ENCODE data around the gene PDGFRB.
A peak's percentile ranks its signal among the peaks of the same experiment; 100 is the strongest.

The PDGFRB gene

DNA sequence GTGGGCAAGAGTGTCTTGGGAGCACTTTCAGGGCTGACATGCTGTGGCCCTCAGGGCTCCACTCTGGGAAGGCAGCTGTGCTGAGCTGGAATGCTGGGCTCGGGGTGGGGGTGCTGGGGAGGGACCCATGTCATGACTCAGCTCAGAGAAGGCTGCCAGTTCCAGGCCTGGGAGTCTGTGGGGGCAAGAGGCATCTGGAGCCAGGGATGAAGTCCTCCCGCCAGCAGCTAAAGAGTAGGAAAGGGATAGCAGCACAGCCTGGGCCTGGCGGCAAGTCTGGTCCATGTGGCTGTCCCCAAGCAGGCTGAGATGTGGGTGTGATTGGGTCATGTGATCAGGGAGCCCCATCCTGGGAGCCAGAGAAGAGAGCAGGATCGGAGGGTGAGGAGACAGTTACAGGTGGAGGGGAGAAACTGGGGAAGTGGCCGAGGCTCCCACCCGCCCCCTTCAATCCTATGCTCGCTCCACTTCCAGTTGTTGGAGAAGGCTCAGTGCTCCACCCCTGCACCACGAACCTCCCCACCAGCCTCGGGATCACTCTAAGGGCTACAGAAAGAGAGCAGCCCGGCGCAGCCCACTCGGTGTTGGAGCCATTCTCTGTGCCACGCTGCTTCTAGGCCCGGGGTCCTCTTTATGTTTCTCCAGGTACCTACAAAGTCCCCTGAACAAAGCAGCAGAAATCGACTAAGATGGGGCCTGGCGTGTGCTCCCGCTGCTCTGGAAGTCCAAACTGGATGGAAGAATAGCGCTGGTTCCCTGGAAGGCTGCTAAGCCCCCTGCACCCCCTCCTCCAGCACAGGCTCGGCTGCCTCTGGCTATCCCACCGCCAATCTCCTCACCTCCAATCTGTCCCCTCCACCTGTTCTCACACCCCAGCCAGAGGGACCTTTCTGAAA, 12.0 kb downstream of the PDGFRB start:
- no peak for DNase-seq

DNA sequence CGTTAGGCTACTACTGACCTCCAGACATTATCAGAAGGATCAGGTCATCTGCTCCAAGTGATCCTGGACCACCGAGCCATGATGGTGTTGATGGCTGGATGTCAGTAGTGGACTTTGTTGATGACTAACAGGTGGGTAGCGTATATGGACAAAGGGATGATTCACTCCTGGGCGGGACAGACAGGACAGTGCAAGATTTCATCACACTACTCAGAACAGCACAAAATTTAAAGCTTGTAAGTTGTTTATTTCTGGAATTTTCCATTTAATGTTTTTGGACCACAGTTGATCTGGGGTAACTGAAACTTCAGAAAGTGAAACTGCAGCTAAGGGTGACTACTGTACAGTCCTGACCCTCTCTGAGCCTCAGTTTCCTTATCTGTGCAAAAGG, 12.7 kb downstream of the PDGFRB start:
- DNase-seq = no peak

DNA sequence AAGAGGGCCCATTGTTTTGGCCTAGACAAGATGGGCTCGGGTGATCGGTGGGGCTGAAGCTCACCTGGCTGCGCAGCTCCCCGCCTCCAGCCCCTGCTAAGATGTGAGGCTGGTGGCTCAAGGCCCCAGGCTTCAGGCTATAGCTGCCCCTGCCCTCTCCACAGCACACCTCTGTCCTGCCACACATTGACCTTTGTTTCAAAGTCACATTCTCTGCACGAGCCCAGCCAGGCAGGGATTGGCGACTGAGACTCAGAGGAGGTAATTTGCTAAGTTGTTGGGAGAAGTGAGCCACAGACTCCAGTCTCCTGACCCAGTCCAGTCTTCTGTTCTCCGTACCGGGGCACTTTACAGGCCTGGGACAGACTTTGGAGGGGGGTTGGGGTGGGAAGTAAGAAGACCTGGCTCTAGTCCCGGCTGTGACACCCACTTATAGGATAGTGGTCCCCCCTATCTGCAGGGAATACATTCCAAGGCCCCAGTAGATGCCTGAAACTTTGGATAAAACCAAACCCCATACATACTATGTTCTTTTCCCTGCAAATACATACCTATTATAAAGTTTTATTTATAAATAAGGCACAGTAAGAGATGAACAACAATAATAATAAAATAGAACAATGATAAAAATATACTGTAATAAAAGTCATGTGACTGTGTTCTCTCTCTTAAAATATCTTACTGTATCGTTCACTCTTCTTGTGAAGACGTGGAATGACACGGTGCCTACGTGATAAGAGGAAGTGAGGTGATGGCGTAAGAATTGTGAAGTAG, 13.3 kb downstream of the PDGFRB start:
- no peak for DNase-seq

DNA sequence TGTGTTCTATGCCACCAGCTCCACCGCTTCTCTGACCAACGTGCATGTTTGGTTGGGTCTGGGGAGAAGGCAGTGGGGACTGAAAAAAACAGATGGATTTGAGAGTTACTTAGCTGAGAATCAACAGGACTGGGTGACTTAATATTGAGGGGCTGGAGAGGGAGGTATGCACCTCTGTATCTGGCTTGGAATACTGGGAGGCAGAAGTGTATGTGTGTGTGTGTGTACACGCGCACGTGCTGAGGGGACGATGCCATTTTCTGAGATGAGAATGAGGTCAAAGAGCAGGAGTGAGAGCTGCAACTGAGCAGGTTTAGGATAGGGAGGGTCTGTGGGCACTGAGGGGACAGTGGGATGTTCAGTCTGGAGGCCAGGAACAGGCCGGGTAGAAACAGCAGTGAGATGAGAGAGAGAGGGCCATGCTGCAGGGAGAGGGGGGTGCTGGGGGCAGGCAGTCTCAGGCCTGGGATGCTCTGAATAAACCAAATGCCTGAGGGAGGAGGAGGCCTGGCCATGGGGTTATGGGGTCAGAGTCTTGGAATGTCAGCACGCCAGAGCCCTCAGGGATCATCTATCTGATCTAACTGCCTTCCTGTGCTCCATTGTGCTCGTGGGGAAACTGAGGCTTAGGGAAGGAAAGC, 14.0 kb downstream of the PDGFRB start:
- DNase-seq = no peak

DNA sequence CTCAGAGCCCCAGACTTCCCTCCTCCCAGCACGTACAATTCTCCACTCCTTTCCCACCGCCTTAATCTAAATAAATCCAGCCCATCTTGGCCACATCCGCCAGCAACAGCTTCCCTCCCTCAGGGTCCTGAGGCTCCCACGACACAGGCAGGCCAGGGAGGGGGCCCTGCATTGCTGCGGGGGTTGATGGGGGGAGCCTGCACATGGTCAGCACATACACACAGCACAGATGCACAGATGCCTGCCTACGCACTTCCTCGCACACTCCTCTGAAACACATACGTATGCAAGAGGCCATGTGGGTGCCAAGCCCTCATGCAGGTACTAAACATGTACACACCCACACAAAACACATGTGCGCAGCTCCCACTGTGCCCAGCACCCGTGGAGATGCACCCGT, 14.8 kb downstream of the PDGFRB start:
- DNase-seq = no peak

DNA sequence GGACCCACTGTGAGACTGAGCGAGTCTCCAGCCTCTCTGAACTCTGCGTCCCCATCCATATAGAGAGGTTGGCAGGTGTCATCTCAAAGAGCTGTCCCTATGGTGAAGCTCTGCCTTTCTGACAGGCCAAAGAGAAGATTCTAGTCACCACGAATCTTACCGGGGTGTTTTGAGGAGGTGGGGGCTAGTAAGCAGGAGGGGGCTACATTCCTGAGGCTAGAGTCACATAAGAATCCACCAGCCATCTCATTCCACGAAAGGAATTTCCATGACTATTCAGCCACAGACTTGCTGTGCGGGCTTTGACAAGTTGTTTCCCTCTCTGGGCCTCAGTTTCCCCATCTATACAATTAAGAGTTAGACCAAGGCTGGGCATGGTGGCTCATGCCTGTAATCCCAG, 16.3 kb downstream of the PDGFRB start:
- DNase-seq = no peak

DNA sequence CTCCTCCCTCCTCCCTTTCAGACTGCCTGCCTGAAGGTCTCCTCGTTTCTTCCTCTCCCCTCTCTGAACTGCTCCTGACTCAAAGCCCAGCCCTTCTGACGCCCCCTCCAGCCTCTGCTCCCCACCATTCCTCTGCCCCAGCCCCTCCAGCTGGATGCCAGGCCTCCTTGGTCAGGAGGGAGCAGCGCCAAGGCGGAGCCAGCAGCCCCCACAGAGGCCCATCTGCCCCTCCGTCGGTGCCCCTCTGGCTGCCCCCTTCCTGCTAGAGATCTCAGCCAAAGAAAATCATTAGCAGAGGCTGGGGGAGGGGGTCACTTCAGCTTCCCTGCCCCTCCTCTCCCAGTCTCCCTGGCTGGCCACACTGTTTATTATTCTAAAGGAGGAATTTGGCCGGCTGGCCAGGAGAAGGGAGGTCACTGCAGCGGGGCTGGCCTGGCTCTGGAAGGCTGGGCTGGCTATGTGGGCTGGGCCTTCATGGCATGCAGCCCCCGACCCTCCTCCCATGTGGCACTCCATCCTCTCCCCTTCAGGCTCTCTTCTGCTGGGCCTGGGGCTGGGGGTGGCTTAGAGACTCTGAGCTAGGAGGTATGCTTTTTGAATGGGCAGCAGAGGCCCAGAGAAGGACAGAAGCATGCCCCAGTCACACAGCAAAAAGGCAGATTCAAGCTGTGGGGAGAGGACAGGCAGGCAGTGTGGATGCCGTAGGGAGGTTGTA, 16.9 kb downstream of the PDGFRB start:
- DNase-seq = no peak

DNA sequence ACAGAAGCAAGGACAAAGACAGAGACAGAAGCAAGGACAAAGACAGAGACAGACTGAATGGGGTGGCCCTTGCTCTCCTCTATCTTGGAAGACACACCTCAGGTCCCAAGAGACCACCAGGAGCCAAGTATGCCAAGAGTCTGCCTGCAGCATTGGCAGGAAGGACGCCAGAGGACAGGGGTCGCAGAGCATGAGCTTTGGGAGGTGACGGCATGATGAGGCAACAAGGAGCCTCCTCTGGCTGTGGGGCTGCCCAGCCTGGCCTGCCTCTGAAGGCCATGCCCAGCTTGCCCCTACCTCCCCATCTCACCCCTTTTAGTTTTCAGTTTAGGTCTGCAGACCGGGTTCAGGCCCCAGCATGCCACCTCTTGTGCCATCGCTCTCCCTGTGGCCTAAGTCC, 17.6 kb downstream of the PDGFRB start:
- DNase-seq = no peak

DNA sequence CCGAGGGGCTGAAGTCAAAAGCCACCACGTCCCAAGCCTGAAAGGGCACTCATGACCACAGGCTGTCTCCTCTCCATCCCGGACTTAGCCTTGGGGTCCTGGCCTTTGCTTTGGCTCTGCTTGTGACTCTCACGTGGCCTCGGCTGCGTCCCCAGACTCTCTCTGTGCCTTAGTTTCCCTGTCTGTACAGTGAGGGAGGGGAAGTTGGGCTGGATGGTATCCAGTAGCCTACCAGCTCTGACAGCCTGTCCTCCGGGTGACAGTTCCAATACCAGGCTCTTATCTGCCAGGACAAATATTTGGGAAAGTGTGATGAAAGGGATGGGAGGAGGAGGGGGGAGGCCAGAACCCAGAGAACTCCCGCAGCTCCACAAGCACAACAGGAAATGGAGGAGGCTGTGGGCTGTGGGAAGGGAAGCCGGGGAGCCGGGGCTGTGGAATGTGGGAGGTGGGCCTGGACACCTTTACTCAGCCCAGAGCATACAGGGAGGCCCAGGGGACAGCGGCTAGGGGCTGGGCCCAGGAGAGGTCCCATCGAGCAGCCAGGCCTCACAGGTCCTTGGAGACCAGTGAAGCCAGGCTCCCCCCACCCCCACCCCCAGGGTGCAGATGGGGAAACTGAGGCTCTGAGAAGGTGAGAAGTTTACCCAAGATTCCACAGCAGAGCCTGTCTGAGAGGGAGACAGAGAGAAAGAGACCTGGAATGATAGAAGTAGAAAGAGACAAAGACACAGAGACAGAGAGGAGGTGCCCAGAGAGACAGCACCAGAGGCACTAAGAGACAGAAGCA, 18.3 kb downstream of the PDGFRB start:
- no peak for DNase-seq

DNA sequence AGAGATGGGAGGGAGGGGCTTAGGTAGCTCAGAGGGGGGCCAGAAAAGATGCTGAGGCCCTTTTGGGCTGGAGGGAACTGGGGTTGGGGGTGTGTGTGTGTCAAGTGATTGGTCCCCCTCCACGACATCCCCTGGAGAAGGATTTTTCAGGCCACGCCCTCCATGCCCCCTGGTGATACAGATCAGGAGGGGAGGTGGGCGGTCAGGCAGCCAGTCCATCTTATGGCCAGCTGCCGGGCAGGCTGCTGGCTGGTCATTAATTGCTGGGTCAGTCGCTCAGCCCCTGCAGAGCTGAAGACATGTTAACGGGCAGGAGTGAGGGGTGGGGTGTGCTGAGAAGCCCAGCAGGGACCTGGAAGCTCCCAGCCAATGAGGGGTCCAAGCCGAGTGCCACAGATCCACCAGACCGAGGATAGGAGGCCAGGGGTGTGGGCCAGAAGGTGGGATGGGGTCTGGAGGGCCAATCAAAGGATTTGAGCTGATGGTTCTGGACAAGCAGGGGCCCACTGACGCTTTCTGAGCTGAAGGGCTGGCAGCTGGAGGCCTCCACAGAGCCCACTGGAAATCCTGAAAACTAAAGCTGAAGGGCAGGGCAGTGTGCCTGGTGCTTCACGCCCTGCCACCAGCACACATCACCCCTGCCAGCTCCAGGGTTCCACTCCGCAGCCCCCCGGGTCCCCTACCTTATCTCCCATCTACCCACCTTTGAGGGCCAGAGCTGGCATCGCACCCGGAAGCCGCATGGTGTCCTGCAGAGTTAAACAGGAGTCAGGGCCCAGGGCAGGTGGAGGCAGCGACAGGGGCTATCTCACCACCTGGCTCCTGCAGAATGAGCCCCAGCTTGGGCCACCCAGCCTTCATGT, 19.1 kb downstream of the PDGFRB start:
- no peak for DNase-seq

DNA sequence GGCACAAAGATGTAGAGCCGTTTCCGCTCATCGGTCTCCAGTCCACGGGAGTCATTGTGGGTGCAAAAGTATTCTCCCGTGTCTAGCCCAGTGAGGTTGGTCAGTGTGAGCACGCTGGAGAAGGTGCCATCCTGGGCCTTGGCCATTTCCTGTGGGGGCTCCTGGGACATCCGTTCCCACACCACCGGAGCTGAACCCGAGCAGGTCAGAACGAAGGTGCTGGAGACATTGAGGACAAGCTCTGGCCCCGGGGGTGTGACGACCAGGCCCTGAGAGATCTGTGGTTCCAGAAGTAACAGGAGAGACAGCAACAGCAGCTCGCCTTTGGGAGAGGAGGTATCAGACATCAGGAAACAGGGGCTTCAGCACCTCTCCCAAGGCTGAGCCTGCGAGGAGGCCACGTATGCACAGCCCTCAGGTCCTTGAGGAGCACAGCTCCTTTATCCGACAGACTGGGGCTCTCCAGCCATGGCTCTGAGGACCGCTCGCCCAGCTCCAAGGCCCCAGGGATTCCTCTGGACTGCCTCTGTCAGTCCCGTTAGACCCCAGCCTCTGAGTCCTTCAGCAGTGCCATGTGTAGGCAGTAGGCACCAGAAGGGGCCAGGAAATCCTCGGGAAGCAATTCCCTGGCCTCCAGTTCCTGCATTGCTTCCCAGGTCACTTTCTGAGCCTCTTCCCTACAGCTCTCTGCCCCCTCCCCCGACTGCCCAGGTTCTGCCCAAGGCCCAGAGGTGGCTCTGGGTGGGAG, 19.9 kb downstream of the PDGFRB start:
- no peak for DNase-seq

DNA sequence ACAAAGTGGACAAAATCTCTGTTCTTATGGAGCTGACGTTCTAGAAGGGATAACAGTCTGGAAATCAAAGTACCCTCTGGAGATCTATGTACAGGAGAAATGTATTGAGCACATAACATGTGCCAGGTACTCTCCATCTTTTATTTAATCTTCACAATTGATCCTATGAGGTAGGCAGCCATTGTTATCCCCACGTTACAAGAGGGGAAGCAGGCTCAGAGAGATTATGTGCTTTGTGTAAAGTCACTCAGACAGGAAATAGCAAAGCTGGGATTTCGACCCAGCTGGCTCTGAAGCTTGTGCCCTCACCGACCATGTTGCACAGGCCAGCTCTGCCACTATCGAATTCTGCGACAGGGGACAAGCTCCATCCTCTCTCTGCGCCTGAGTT, 21.5 kb downstream of the PDGFRB start:
- no peak for DNase-seq

DNA sequence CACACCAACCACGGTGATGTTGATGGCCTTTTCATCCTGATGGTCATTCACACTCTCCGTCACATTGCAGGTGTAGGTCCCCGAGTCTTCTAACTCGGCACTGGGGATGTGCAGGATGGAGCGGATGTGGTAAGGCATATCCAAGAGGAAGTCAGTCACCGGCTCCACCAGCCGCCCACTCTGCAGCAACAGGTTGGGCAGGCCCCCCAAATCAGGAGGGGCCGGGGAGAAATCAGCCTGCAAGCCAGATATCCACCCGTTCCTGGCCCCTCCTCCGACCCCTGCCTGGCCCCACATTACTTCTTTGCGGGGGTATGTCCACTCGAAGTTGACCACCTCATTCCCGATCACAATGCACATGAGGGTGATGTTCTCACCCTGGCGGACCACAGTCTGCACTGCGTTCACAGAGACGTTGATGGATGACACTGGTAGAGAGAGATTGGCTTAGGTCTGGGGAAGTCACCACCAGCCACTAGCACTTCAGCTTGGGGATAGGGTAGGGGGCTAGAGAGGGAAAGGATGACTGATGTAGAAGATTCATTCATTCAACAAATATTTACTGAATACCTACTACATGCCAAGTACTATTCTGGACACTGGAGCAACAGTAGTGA, 22.0 kb downstream of the PDGFRB start:
- no peak for DNase-seq

DNA sequence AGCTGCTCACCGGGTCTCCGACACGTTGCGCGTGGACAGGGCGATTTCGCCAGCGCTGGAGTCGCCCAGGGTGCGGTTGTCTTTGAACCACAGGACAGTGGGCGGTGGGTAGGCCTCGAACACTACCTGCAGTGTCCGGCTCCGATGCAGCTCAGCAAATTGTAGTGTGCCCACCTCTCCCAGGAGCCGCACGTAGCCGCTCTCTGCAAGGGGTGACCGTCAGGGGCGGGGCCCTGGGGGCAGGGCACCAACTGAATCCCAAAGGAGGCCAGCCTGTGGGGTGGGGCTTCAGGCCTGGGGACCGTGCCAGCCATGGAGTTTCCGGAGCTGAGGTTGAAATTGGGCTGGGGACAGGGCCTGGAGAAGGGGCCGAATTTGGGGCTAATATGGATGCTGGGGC, 22.9 kb downstream of the PDGFRB start:
- no peak for DNase-seq

DNA sequence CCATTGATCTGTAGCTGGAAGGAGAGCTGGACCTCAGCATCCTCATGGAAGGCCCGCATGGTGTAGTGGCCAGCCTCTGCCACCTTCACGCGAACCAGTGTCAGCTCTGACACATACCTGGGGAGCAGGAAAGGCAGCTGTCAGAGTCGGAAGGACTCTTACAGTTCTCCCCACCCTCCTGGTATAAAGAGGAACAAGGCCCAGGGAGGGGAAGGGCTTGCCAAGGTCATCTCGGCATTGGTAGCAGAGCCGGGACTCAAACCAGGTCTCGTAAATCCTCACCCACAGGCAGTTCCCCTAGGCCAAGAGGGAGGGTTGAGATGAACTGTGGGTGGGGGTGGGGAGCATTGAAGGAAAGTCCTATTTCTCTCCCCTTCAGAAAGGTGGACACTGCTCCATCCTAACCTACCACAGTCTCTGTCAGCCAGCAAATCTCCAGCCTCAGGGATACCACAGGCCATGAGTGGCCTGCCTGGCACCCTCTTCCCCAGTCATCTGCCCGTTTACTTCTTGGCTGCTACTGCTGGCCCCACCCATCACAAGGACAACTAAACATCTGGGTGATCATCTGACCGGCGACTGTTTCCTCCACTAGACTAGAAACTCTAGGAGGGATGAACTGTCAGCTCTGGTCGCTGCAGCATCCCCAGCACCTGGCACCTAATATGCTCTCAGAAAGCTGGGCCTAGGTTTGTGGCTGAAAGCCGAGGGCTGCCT, 23.5 kb downstream of the PDGFRB start:
- no peak for DNase-seq

DNA sequence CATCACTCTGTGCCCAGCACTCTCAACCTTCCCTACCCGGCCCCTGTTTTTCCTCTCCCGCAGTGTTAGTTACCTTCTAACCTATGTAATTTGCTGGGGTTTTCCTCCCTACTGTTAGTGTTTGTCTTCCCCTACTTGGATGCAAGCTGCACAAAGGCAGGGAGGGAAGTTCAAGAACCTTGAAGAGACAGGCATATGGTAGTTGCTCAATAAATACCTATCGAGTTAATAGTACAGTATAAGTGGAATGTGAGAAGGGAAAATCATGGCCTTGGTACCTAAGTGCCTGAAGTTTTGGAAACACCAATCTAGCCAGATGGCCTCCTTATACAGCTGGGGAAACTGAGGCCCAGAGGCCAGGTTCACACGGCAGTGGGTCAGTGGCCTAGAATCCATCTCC, 24.2 kb downstream of the PDGFRB start:
- DNase-seq = no peak

DNA sequence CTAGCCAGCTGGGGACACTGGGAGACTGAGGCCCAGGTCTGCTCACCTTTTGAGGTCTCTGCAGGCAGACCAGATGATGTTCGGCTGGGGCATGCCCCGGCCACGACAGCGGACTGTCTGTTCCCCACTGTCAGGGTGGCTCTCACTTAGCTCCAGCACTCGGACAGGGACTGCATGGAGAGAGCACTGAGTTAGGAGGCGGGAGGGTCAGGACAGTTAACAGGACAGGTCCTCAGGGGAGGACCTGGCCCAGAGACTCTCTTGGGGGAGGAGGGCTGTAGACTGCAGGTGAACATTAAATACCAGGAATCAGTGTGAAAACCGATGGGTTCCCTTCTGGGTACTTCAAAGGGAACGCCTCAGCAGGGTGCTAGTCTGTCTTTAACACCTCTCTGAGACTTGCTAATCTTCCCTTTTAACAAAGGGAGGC, 25.1 kb downstream of the PDGFRB start:
- DNase-seq = no peak

DNA sequence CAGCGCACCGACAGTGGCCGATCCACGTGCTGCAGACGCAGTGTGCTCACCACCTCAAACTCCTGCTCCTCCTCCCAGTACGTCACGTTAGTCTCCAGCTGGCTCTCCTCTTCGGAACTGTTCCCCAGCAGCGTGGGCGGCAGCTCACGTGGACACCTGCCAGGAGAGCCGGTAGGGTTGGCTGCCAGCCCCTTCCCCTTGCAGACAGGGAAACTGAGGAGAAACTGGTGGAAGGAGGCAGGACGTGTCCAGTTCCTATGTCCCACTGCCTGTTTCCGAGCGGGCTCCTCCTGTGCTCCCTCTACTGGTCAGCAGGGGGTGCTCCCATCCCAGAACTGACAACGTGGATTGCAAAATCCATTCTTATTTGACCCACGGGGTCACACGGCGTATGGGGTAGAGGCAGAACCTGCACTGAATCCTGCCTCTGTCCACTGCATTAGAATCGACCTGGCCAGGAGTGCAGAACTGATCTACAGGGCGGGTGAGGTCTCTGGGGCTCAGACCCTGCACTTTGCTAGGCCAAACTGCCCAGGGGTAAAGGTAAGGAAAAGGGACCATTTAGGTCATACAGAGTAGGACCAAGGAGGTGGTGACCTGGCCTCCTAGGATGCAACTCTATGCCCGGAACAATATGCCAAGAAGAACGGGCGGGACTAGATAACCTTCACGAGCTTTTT, 25.7 kb downstream of the PDGFRB start:
- DNase-seq = peak; percentile 34

DNA sequence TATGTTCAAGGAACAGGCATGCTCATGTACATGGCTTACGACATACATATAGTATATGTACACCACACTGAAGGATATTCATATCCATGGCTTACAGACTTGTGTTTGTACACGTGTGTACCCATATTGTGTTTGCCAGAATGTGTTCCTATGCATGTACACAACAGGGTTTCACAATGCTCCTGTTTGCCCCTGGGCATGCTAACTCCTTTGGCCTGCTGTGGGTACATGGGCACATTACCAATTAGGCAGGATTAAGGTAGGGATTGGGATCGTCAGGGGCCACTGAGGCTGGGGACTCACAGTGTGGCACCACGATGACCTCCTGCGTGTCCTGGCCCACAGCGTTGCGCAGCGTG, 26.2 kb downstream of the PDGFRB start:
- DNase-seq = no peak
